CD4-positive, alpha-beta T cell treated with Interleukin-17A for 1 hour (primary cell): Measurements from ENCODE around the gene GGACT.
A peak's percentile ranks its signal among the peaks of the same experiment; 100 is the strongest.
"Not testable (repeated sequence)": the region's sequence is repeated elsewhere in the genome, so short reads cannot be mapped to it uniquely, and the experiment has no call there.

Experiments
- DNase-seq: peaks from one replicate; pipeline ENCODE4 v3.0.0-alpha.2; 2020

The GGACT gene

GRCh38 chr13:100600461-100600860 is 11.9 kb upstream of the GGACT start:
- no peak for DNase-seq

GRCh38 chr13:100597253-100597652 is 8.7 kb upstream of the GGACT start:
- DNase-seq, result no peak

GRCh38 chr13:100596516-100596915 is 7.9 kb upstream of the GGACT start:
- DNase-seq, result no peak

- no peak for DNase-seq
Measured at GRCh38 chr13:100594731-100595130, 6.1 kb upstream of the GGACT start.

- no peak for DNase-seq
Measured at GRCh38 chr13:100594255-100594654, 5.7 kb upstream of the GGACT start.

- DNase-seq, result no peak
Measured at GRCh38 chr13:100589178-100589725, 663 bp upstream of the GGACT start.

- DNase-seq, result peak; percentile 18
Measured at GRCh38 chr13:100584896-100585295, 3.7 kb downstream of the GGACT start.

GRCh38 chr13:100581504-100581903 is 7.1 kb downstream of the GGACT start:
- DNase-seq, result no peak

GRCh38 chr13:100581030-100581429 is 7.6 kb downstream of the GGACT start:
- DNase-seq, result no peak

- no peak for DNase-seq
Measured at GRCh38 chr13:100580045-100580444, 8.5 kb downstream of the GGACT start.

GRCh38 chr13:100577239-100577638 is 11.3 kb downstream of the GGACT start:
- DNase-seq, result not testable (repeated sequence)

- DNase-seq, result peak; percentile 77
Measured at GRCh38 chr13:100573121-100573520, 15.5 kb downstream of the GGACT start.

- no peak for DNase-seq
Measured at GRCh38 chr13:100566543-100566942, 22.0 kb downstream of the GGACT start.

GRCh38 chr13:100565286-100565685 is 23.3 kb downstream of the GGACT start:
- DNase-seq, result no peak

- no peak for DNase-seq
Measured at GRCh38 chr13:100564444-100565223, 24.0 kb downstream of the GGACT start.

- DNase-seq, result no peak
Measured at GRCh38 chr13:100563779-100564178, 24.8 kb downstream of the GGACT start.

GRCh38 chr13:100561599-100562204 is 26.9 kb downstream of the GGACT start:
- DNase-seq, result no peak

- no peak for DNase-seq
Measured at GRCh38 chr13:100561158-100561499, 27.5 kb downstream of the GGACT start.

GRCh38 chr13:100560498-100561157 is 28.0 kb downstream of the GGACT start:
- DNase-seq, result no peak

- DNase-seq, result no peak
Measured at GRCh38 chr13:100559886-100560285, 28.7 kb downstream of the GGACT start.

GRCh38 chr13:100552755-100553154 is 35.8 kb downstream of the GGACT start:
- DNase-seq, result no peak

GRCh38 chr13:100549316-100549715 is 39.3 kb downstream of the GGACT start:
- no peak for DNase-seq

GRCh38 chr13:100547791-100548201 is 40.8 kb downstream of the GGACT start:
- DNase-seq, result no peak
